CD4-positive, alpha-beta memory T cell (primary cell): ENCODE measurements around the gene ZFPM1. TPM values are rescaled to one million over a fixed set of nuclear protein-coding genes. Genes with fewer than 3 reads are reported as not detected.
"Not testable (repeated sequence)": the region's sequence is repeated elsewhere in the genome, so short reads cannot be mapped to it uniquely, and the experiment has no call there.

ENCODE experiments used
- CTCF ChIA-PET: fragments of 350-600 bp; sonication (Branson Sonifier 250); formaldehyde crosslinking; loops from one replicate; lab custom pipeline; 2021; ENCODE audit warnings: inconsistent platforms; ENCODE audit not compliant: partially characterized antibody; lab: Charles Lee
- POLR2A ChIA-PET: fragments of 350-600 bp; sonication (Branson Sonifier 250); formaldehyde crosslinking; loops from one replicate; lab custom pipeline; 2021; ENCODE audit not compliant: partially characterized antibody; lab: Charles Lee
- DNase-seq, 5 donors: peaks; one replicate each; pipeline versions ENCODE4 v3.0.0 to v3.0.0-alpha.2; 2020 to 2022; ENCODE audit warnings: mixed read lengths in 1 of 5
- H3K27ac ChIP-seq: one replicate; pipeline ENCODE4 v1.7.0; 2013; ENCODE audit warnings: low read depth, low read length
- H3K27me3 ChIP-seq: 2 replicates; pipeline ENCODE4 v1.7.0; 2013; ENCODE audit warnings: mild to moderate bottlenecking, low read length, moderate library complexity; ENCODE audit not compliant: insufficient read depth
- H3K36me3 ChIP-seq: 2 replicates; pipeline ENCODE4 v1.7.0; 2013; ENCODE audit warnings: mild to moderate bottlenecking, low read length, moderate library complexity; ENCODE audit not compliant: insufficient read depth
- H3K4me1 ChIP-seq: 2 replicates; pipeline ENCODE4 v1.7.0; 2013; ENCODE audit warnings: mild to moderate bottlenecking, low read length, moderate library complexity; ENCODE audit not compliant: insufficient read depth
- H3K4me3 ChIP-seq, 2 donors: one replicate each; pipeline ENCODE4 v1.7.0; 2013; ENCODE audit warnings: low read length in 2 of 2, mild to moderate bottlenecking in 1 of 2
- H3K9me3 ChIP-seq, 2 donors: one replicate each; pipeline ENCODE4 v1.7.0; 2013; ENCODE audit warnings: low read length in 2 of 2, control low read depth in 1 of 2; ENCODE audit not compliant: control insufficient read depth in 1 of 2
- H3K27ac Mint-ChIP-seq, 7 donors: one replicate each; pipeline ENCODE4 v1.8.0; 2020 to 2021; ENCODE audit warnings: mixed read lengths in 7 of 7, mild to moderate bottlenecking in 6 of 7, inconsistent platforms in 3 of 7, moderate library complexity in 3 of 7
- H3K27me3 Mint-ChIP-seq, 2 donors: one replicate each; pipeline ENCODE4 v1.8.0; 2020 to 2021; ENCODE audit warnings: mixed read lengths in 2 of 2
- H3K36me3 Mint-ChIP-seq, 2 donors: one replicate each; pipeline ENCODE4 v1.8.0; 2020 to 2021; ENCODE audit warnings: mixed read lengths in 2 of 2, inconsistent platforms in 1 of 2, mild to moderate bottlenecking in 1 of 2
- H3K4me1 Mint-ChIP-seq, 4 donors: one replicate each; pipeline ENCODE4 v1.8.0; 2020 to 2021; ENCODE audit warnings: mixed read lengths in 4 of 4, mild to moderate bottlenecking in 1 of 4
- H3K4me3 Mint-ChIP-seq, 8 donors: one replicate each; pipeline ENCODE4 v1.8.0; 2020 to 2021; ENCODE audit warnings: mixed read lengths in 8 of 8, mild to moderate bottlenecking in 7 of 8, moderate library complexity in 6 of 8, inconsistent platforms in 3 of 8
- H3K9me3 Mint-ChIP-seq, 8 donors: one replicate each; pipeline ENCODE4 v1.8.0; 2020 to 2021; ENCODE audit warnings: mixed read lengths in 8 of 8, mild to moderate bottlenecking in 5 of 8, inconsistent platforms in 3 of 8, moderate library complexity in 1 of 8
- intact Hi-C: fragments of 100-400 bp; cut with micrococcal nuclease; formaldehyde crosslinking; loops from one replicate; pipeline ENCODE4 v1.15.1; 2023
- polyA plus RNA-seq, 2 donors: library from polyadenylated mRNA; unstranded; fragments of 300-500 nt; fragmentation: Illumina TruSeq; gene quantifications; one replicate each; pipeline ENCODE4 v1.2.3, GENCODE V29; 2021
- total RNA-seq, 2 experiments: library from RNA; stranded (reverse); gene quantifications; one replicate each; pipeline ENCODE4 v1.2.3, GENCODE V29; 2021

ZFPM1 gene
- total and polyA plus RNA-seq, 4 experiments from 2014 or later: 0.07 to 20.5 (median 9.7) TPM

DNA sequence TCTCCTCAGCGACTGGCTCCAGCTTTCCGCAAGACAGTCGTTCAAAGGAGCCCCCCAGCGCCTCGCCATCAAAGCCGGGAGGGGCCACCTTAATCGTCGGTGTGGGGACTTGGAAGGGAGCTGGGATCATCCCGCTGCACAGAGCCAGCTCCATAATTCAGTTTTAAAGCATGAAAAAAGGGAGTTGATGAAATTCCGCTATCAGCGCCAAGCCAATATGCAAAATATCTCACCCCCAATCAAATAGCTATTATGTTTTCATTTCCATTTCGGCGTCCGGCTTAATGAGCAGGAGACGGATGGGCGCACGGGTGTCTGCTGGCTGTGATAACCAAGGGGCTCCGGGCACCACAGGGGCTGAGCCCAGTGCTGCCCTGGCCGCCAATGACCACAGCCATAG is 27.7 kb downstream of the ZFPM1 start:
- no peak overlapping the region for H3K27ac ChIP-seq
- Mint-ChIP-seq H3K36me3 (peaks cover 0 to 3% of the 10 kb centered on the region in 2 donors), H3K4me1 (peaks cover 19 to 56% (median 39%) of the 10 kb centered on the region in 4 donors), H3K27me3 (no peaks in the 10 kb centered on the region), H3K27ac (peak overlapping the region in 4 of 7 donors; percentile 12 to 48 (median 30)), H3K9me3 (peaks cover 0 to 4% (median 0%) of the 10 kb centered on the region in 8 donors), H3K4me3 (peak overlapping the region in 1 of 8 donors; percentile 32)
- no peaks in the 10 kb centered on the region for H3K36me3 ChIP-seq
- CTCF ChIA-PET: interaction anchor here (1.5 kb wide), 1 partner anchor 43 kb away, joined by 3 read pairs; no protein-coding TSS in a partner anchor
- no peak for DNase-seq
- intact Hi-C loops: no loop called here
- no peak overlapping the region for H3K4me3 ChIP-seq
- H3K9me3 ChIP-seq: no peaks in the 10 kb centered on the region
- peaks cover 46% of the 10 kb centered on the region for H3K4me1 ChIP-seq
- POLR2A ChIA-PET: interaction anchor here (1.9 to 3.5 kb wide), 2 partner anchors 26 to 28 kb away, joined by 6 to 16 read pairs; partner anchors contain the start of gene ZFPM1
- H3K27me3 ChIP-seq: no peaks in the 10 kb centered on the region

DNA sequence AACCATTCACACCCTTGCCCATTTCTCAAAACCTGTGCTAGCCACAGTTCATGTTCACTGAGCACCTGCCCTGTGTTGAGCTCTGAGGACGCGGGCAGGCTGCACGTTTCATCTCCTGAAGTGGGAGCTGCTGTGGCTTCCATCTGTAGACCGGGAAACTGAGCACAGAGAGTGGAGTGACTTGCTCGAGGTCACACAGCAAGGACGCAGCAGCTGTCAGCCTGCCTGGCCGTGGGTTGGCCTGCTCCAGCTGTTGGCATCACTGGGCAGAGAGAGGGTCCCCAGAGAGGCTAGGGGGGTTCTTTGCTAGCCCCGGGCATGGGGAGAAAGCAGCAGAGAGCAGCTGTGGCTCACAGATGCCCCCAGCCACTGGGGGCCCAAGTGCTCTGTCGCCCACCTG is 28.8 kb downstream of the ZFPM1 start:
- ChIA-PET POLR2A (interaction anchor here (0.9 kb wide), 1 partner anchor 9 kb away, joined by 3 read pairs; no protein-coding TSS in a partner anchor), CTCF (no interaction called here)
- no peak overlapping the region for H3K4me3 ChIP-seq
- Mint-ChIP-seq H3K4me3 (peak overlapping the region in 2 of 8 donors; percentile 31 to 49), H3K9me3 (peaks cover 0 to 4% (median 0%) of the 10 kb centered on the region in 8 donors), H3K27me3 (no peaks in the 10 kb centered on the region), H3K27ac (peak overlapping the region in 3 of 7 donors; percentile 52 to 79 (median 70)), H3K4me1 (peaks cover 17 to 49% (median 35%) of the 10 kb centered on the region in 4 donors), H3K36me3 (peaks cover 0 to 3% of the 10 kb centered on the region in 2 donors)
- H3K4me1 ChIP-seq: peaks cover 39% of the 10 kb centered on the region
- DNase-seq: no peak
- no peaks in the 10 kb centered on the region for H3K9me3 ChIP-seq
- H3K27ac ChIP-seq: no peak overlapping the region
- H3K36me3 ChIP-seq: no peaks in the 10 kb centered on the region
- intact Hi-C loops: no loop called here
- H3K27me3 ChIP-seq: no peaks in the 10 kb centered on the region

DNA sequence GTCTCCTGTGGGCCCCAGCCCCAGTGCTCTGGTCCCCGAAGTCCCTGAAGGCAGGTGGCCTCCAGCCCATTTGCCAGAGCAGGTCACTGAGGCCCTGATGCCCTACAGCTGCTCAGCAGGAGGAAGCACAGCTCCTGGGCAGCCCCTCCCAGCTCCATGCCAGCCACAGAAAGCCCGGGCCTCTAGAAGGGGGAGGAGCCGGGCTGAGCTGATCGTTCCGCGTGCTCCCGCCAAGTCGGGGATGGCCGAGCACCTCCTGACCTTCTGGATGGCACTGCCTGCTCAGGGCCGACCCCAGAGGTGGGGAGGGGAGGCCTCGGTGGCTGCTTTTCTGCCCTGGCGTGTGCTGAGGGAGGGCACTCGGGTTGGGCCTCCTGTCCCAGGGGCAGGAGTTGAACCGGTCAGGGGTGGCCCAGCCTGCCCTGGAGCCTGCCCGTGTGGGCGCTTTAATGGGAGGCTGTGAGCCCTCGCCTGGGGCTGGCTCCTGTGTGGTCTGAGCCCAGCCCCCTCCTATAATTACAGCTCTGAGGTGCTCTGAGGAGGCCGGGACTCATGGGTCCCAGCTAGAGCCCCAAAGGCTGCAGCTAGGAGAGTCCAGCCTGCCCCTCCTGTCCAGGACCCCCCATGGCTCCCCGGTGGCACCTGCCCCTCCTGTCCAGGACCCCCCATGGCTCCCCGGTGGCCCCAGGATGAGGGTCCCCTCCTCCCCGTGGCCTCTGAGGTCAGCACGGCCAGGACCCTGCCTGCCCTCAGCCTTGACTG is 29.7 kb downstream of the ZFPM1 start:
- H3K27me3 ChIP-seq: no peaks in the 10 kb centered on the region
- peaks cover 30% of the 10 kb centered on the region for H3K4me1 ChIP-seq
- Mint-ChIP-seq H3K36me3 (peaks cover 0 to 3% of the 10 kb centered on the region in 2 donors), H3K4me3 (no peak overlapping the region), H3K9me3 (peaks cover 0 to 4% (median 0%) of the 10 kb centered on the region in 8 donors), H3K4me1 (peaks cover 13 to 40% (median 26%) of the 10 kb centered on the region in 4 donors), H3K27me3 (no peaks in the 10 kb centered on the region), H3K27ac (peak overlapping the region in 1 of 7 donors; percentile 87)
- ChIA-PET CTCF (no interaction called here), POLR2A (interaction anchor here (0.9 kb wide), 1 partner anchor 10 kb away, joined by 3 read pairs; no protein-coding TSS in a partner anchor)
- no peaks in the 10 kb centered on the region for H3K9me3 ChIP-seq
- no peak overlapping the region for H3K27ac ChIP-seq
- DNase-seq: no peak
- H3K36me3 ChIP-seq: no peaks in the 10 kb centered on the region
- no peak overlapping the region for H3K4me3 ChIP-seq
- intact Hi-C loops: no loop called here

DNA sequence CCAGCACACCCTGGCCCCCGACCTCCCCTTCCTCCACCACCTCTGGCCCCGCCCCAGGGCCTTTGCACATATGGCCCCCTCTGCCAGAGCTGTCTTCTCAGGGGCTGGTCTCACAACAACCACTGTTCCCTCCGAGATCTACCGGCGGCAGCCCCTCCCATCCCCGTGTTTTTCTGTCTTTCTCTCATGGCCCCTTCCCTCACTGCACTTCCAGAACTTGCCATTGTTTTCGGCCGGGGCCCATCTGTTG is 30.2 kb downstream of the ZFPM1 start:
- intact Hi-C loops: no loop called here
- Mint-ChIP-seq H3K9me3 (peaks cover 0 to 4% (median 0%) of the 10 kb centered on the region in 8 donors), H3K27ac (peak overlapping the region in 2 of 7 donors; percentile 57 to 87), H3K4me3 (no peak overlapping the region), H3K36me3 (peaks cover 0 to 4% of the 10 kb centered on the region in 2 donors), H3K27me3 (no peaks in the 10 kb centered on the region), H3K4me1 (peaks cover 10 to 35% (median 22%) of the 10 kb centered on the region in 4 donors)
- POLR2A ChIA-PET: no interaction called here
- H3K4me1 ChIP-seq: peaks cover 25% of the 10 kb centered on the region
- H3K9me3 ChIP-seq: no peaks in the 10 kb centered on the region
- no peaks in the 10 kb centered on the region for H3K27me3 ChIP-seq
- H3K27ac ChIP-seq: no peak overlapping the region
- no peaks in the 10 kb centered on the region for H3K36me3 ChIP-seq
- CTCF ChIA-PET: no interaction called here
- DNase-seq: no peak
- H3K4me3 ChIP-seq: no peak overlapping the region

DNA sequence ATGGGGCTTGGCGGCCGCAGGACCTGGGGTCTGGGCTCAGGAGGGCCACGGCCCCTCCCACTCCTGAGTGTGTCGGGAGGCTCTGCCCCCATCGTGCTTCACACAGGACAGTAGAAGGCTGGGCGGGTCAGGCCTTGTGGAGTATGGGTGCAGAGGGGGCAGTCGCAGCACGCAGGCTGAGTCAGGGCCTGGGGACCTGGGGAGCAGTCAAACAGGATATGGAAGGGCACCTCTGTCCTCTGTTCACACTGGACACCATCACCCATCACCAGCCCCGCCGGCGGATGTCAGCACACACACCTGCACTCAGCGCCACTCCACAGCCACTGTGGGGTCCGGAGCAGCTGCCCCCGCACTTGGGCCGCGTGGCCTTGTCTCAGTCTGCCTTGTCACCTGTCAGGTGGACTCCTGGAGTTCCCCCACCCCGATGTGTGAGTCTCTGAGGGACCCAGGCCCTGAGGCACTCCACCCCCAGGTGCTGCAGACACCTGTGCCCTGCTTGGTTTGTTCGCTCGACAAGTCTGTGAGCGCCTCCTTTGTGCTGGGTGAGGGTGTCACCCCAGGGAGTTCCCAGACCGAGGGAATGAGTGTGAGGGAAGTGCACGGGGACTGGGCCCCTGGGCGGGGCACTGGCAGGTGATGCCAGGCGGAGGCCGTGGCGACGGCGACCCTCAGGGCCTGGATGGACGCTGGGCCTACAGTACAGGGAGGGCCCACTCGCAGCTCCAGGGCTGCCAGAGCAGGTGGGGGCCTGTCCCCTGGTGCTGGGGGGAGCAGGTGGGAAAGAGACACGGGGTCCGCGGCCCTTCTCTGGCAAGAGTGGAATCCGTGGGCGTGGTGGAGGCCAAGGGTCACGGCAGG is 31.7 kb downstream of the ZFPM1 start:
- Histone ChIP-seq H3K27me3 (no peaks in the 10 kb centered on the region), H3K4me3 (no peak overlapping the region), H3K27ac (no peak overlapping the region), H3K9me3 (no peaks in the 10 kb centered on the region), H3K36me3 (no peaks in the 10 kb centered on the region), H3K4me1 (peaks cover 13% of the 10 kb centered on the region)
- H3K36me3 Mint-ChIP-seq: peaks cover 0 to 6% of the 10 kb centered on the region in 2 donors
- H3K27me3 Mint-ChIP-seq: no peaks in the 10 kb centered on the region
- no peak overlapping the region for H3K4me3 Mint-ChIP-seq
- H3K27ac Mint-ChIP-seq: peak overlapping the region in 2 of 7 donors; percentile 18 to 21
- H3K9me3 Mint-ChIP-seq: peaks cover 0 to 4% (median 0%) of the 10 kb centered on the region in 8 donors
- CTCF ChIA-PET: no interaction called here
- POLR2A ChIA-PET: no interaction called here
- intact Hi-C loops: no loop called here
- DNase-seq: no peak
- H3K4me1 Mint-ChIP-seq: peaks cover 7 to 21% (median 11%) of the 10 kb centered on the region in 4 donors

GRCh38 chr16:88485366-88485741 is 32.3 kb downstream of the ZFPM1 start:
- intact Hi-C loops, H3K36me3 ChIP-seq, H3K9me3 ChIP-seq, POLR2A ChIA-PET, H3K27me3 ChIP-seq, H3K4me3 Mint-ChIP-seq, H3K27me3 Mint-ChIP-seq, DNase-seq, H3K4me1 ChIP-seq, H3K9me3 Mint-ChIP-seq, CTCF ChIA-PET, H3K36me3 Mint-ChIP-seq, H3K27ac ChIP-seq, H3K4me3 ChIP-seq: not testable (repeated sequence)
- Mint-ChIP-seq H3K27ac (peak overlapping the region in 1 of 7 donors; percentile 53), H3K4me1 (peaks cover 3 to 14% (median 5%) of the 10 kb centered on the region in 4 donors)
